Measurements from ENCODE around the gene PLAU. TPM values are rescaled to one million over a fixed set of nuclear protein-coding genes. Genes with fewer than 3 reads are reported as not detected.

PLAU gene
- total RNA-seq, 2 donors from 2014 or later, result 0.42 TPM; not detected in 1

GRCh38 chr10:73872190-73872710 lies 38.7 kb upstream of the PLAU start:
- peak overlapping the region; percentile 90 for H3K4me3 Mint-ChIP-seq
- peaks cover 63% of the 10 kb centered on the region for H3K4me1 Mint-ChIP-seq

GRCh38 chr10:73873142-73873837 lies 37.6 kb upstream of the PLAU start:
- H3K9me3 ChIP-seq (ENCODE audit: control insufficient read depth, low read length, poor library complexity, severe bottlenecking), result no peaks in the 10 kb centered on the region
- ATAC-seq (no peak), DNase-seq (no peak)
- Mint-ChIP-seq H3K4me3 (peak overlapping the region; percentile 90), H3K36me3 (ENCODE audit: low read depth) (peaks cover 3% of the 10 kb centered on the region), H3K27me3 (no peaks in the 10 kb centered on the region), H3K27ac (peak overlapping the region; percentile 82), H3K4me1 (peaks cover 61% of the 10 kb centered on the region)

More at GRCh38 chr10:73872190-73872710, 38.7 kb upstream of the PLAU start:
- H3K27ac Mint-ChIP-seq, result peak overlapping the region; percentile 82
- DNase-seq, result no peak
- peaks cover 3% of the 10 kb centered on the region for H3K36me3 Mint-ChIP-seq (ENCODE audit: low read depth)
- H3K27me3 Mint-ChIP-seq, result no peaks in the 10 kb centered on the region
- ATAC-seq, result no peak
- no peaks in the 10 kb centered on the region for H3K9me3 ChIP-seq (ENCODE audit: control insufficient read depth, low read length, poor library complexity, severe bottlenecking)

- ATAC-seq (no peak), DNase-seq (peak in 2 of 3 donors; percentile 14 to 28)
- no peaks in the 10 kb centered on the region for H3K9me3 ChIP-seq (ENCODE audit: control insufficient read depth, low read length, poor library complexity, severe bottlenecking)
- Mint-ChIP-seq H3K27me3 (no peaks in the 10 kb centered on the region), H3K36me3 (ENCODE audit: low read depth) (peaks cover 3% of the 10 kb centered on the region), H3K4me3 (peak overlapping the region; percentile 69), H3K4me1 (peaks cover 56% of the 10 kb centered on the region), H3K27ac (no peak overlapping the region)
Measured at GRCh38 chr10:73873838-73874215, 37.1 kb upstream of the PLAU start.

- DNase-seq, result peak; percentile 73 to 79 (median 78)
- peaks cover 57% of the 10 kb centered on the region for H3K4me1 Mint-ChIP-seq
- no peaks in the 10 kb centered on the region for H3K9me3 ChIP-seq (ENCODE audit: control insufficient read depth, low read length, poor library complexity, severe bottlenecking)
- peak; percentile 88 for ATAC-seq
- H3K27me3 Mint-ChIP-seq, result no peaks in the 10 kb centered on the region
- peak within 1 kb of the TSS; percentile 90 for H3K4me3 Mint-ChIP-seq
- peaks cover 3% of the 10 kb centered on the region for H3K36me3 Mint-ChIP-seq (ENCODE audit: low read depth)
- peak within 1 kb of the TSS; percentile 82 for H3K27ac Mint-ChIP-seq
Measured at GRCh38 chr10:73874267-73875138, 36.4 kb upstream of the PLAU start, which contains the start of gene CAMK2G. Gene CAMK2G (minus strand): TSS chr10:73874555. CDS start chr10:73874461, 94 bp downstream.

GRCh38 chr10:73875139-73875475 lies 35.8 kb upstream of the PLAU start:
- peak overlapping the region; percentile 88 for H3K4me3 Mint-ChIP-seq
- DNase-seq (no peak), ATAC-seq (peak; percentile 46)
- H3K9me3 ChIP-seq (ENCODE audit: control insufficient read depth, low read length, poor library complexity, severe bottlenecking), result no peaks in the 10 kb centered on the region
- H3K4me1 Mint-ChIP-seq, result peaks cover 62% of the 10 kb centered on the region
- H3K27me3 Mint-ChIP-seq, result no peaks in the 10 kb centered on the region
- peaks cover 3% of the 10 kb centered on the region for H3K36me3 Mint-ChIP-seq (ENCODE audit: low read depth)
- peak overlapping the region; percentile 76 for H3K27ac Mint-ChIP-seq

- no peak for ATAC-seq
- H3K9me3 ChIP-seq (ENCODE audit: control insufficient read depth, low read length, poor library complexity, severe bottlenecking), result no peaks in the 10 kb centered on the region
- Mint-ChIP-seq H3K4me3 (no peak overlapping the region), H3K4me1 (peaks cover 54% of the 10 kb centered on the region), H3K36me3 (ENCODE audit: low read depth) (peaks cover 3% of the 10 kb centered on the region), H3K27ac (peak overlapping the region; percentile 76), H3K27me3 (no peaks in the 10 kb centered on the region)
- DNase-seq, result no peak
Measured at GRCh38 chr10:73876157-73876556, 34.8 kb upstream of the PLAU start.

- no peaks in the 10 kb centered on the region for H3K9me3 ChIP-seq (ENCODE audit: control insufficient read depth, low read length, poor library complexity, severe bottlenecking)
- Mint-ChIP-seq H3K27me3 (no peaks in the 10 kb centered on the region), H3K27ac (peak overlapping the region; percentile 76), H3K4me3 (no peak overlapping the region), H3K36me3 (ENCODE audit: low read depth) (peaks cover 4% of the 10 kb centered on the region), H3K4me1 (peaks cover 53% of the 10 kb centered on the region)
- ATAC-seq, result no peak
- no peak for DNase-seq
Measured at GRCh38 chr10:73876566-73876965, 34.4 kb upstream of the PLAU start.

GRCh38 chr10:73876971-73877370 lies 34.0 kb upstream of the PLAU start:
- no peaks in the 10 kb centered on the region for H3K9me3 ChIP-seq (ENCODE audit: control insufficient read depth, low read length, poor library complexity, severe bottlenecking)
- H3K4me1 Mint-ChIP-seq, result peaks cover 51% of the 10 kb centered on the region
- ATAC-seq (no peak), DNase-seq (no peak)
- no peaks in the 10 kb centered on the region for H3K27me3 Mint-ChIP-seq
- H3K36me3 Mint-ChIP-seq (ENCODE audit: low read depth), result peaks cover 4% of the 10 kb centered on the region
- no peak overlapping the region for H3K4me3 Mint-ChIP-seq
- H3K27ac Mint-ChIP-seq, result peak overlapping the region; percentile 95

- no peaks in the 10 kb centered on the region for H3K9me3 ChIP-seq (ENCODE audit: control insufficient read depth, low read length, poor library complexity, severe bottlenecking)
- H3K27me3 Mint-ChIP-seq, result no peaks in the 10 kb centered on the region
- H3K4me3 Mint-ChIP-seq, result no peak overlapping the region
- peak overlapping the region; percentile 95 for H3K27ac Mint-ChIP-seq
- peaks cover 3% of the 10 kb centered on the region for H3K36me3 Mint-ChIP-seq (ENCODE audit: low read depth)
- peaks cover 44% of the 10 kb centered on the region for H3K4me1 Mint-ChIP-seq
- ATAC-seq, result no peak
- DNase-seq, result no peak
Measured at GRCh38 chr10:73877533-73878160, 33.3 kb upstream of the PLAU start.

GRCh38 chr10:73878365-73878764 lies 32.6 kb upstream of the PLAU start:
- no peaks in the 10 kb centered on the region for H3K9me3 ChIP-seq (ENCODE audit: control insufficient read depth, low read length, poor library complexity, severe bottlenecking)
- peaks cover 2% of the 10 kb centered on the region for H3K36me3 Mint-ChIP-seq (ENCODE audit: low read depth)
- H3K27me3 Mint-ChIP-seq, result no peaks in the 10 kb centered on the region
- peak overlapping the region; percentile 95 for H3K27ac Mint-ChIP-seq
- H3K4me1 Mint-ChIP-seq, result peaks cover 37% of the 10 kb centered on the region
- DNase-seq (no peak), ATAC-seq (no peak)
- H3K4me3 Mint-ChIP-seq, result no peak overlapping the region

GRCh38 chr10:73879296-73880173 lies 31.4 kb upstream of the PLAU start:
- Mint-ChIP-seq H3K27me3 (no peaks in the 10 kb centered on the region), H3K27ac (peak overlapping the region; percentile 95), H3K36me3 (ENCODE audit: low read depth) (peaks cover 2% of the 10 kb centered on the region), H3K4me1 (peaks cover 37% of the 10 kb centered on the region), H3K4me3 (no peak overlapping the region)
- ATAC-seq (peak; percentile 93), DNase-seq (peak; percentile 85 to 91 (median 87))
- no peaks in the 10 kb centered on the region for H3K9me3 ChIP-seq (ENCODE audit: control insufficient read depth, low read length, poor library complexity, severe bottlenecking)

GRCh38 chr10:73881221-73881919 lies 29.6 kb upstream of the PLAU start:
- DNase-seq (no peak), ATAC-seq (no peak)
- H3K36me3 Mint-ChIP-seq (ENCODE audit: low read depth), result peaks cover 2% of the 10 kb centered on the region
- H3K27me3 Mint-ChIP-seq, result no peaks in the 10 kb centered on the region
- no peaks in the 10 kb centered on the region for H3K9me3 ChIP-seq (ENCODE audit: control insufficient read depth, low read length, poor library complexity, severe bottlenecking)
- peaks cover 33% of the 10 kb centered on the region for H3K4me1 Mint-ChIP-seq
- no peak overlapping the region for H3K4me3 Mint-ChIP-seq
- H3K27ac Mint-ChIP-seq, result no peak overlapping the region
